Measurements from ENCODE around the gene SPINDOC. TPM values are rescaled to one million over a fixed set of nuclear protein-coding genes. Genes with fewer than 3 reads are reported as not detected.

The SPINDOC gene
- total RNA-seq, 2 donors from 2014 or later, result 96.1 to 103 TPM

DNA sequence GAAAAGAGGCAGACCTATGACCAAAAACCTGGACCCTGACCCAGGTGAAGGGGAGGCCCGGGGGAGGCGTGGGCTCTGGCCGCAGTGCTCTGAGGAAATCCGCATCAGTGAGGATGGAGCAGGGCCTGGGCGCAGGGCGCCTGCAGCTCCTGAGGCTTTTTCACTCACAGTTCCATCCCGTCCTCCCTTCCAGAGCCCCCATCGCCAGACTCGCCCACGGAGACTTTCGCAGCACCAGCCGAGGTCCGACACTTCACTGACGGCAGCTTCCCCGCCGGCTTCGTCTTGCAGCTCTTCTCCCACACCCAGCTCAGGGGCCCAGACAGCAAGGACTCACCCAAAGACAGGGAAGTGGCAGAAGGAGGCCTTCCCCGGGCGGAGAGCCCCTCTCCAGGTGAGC, 5.4 kb downstream of the SPINDOC start:
- Mint-ChIP-seq H3K27ac (no peak overlapping the region), H3K4me3 (no peak overlapping the region), H3K4me1 (peaks cover 13% of the 10 kb centered on the region), H3K27me3 (ENCODE audit: insufficient read depth) (no peaks in the 10 kb centered on the region), H3K36me3 (ENCODE audit: low read depth) (peaks cover 77% of the 10 kb centered on the region), H3K9me3 (no peaks in the 10 kb centered on the region)
- Histone ChIP-seq H3K9ac (ENCODE audit: extremely low read depth, low read length, poor library complexity, severe bottlenecking) (no peak overlapping the region), H3K4me3 (ENCODE audit: low read length) (no peak overlapping the region), H3K27ac (ENCODE audit: low read depth, low read length) (no peak overlapping the region), H3K4me1 (ENCODE audit: control insufficient read depth, insufficient read depth, low read length) (peaks cover 4% of the 10 kb centered on the region), H3K9me3 (ENCODE audit: control insufficient read depth, low read length) (no peaks in the 10 kb centered on the region), H3K27me3 (ENCODE audit: control insufficient read depth, insufficient read depth, low read length, poor library complexity, severe bottlenecking) (no peaks in the 10 kb centered on the region), H3K36me3 (ENCODE audit: control insufficient read depth, insufficient read depth, low read length) (peaks cover 80% of the 10 kb centered on the region)
- DNase-seq, result no peak
- TF ChIP-seq CTCF (conservative IDR thresholded peaks at IDR 0.05), result no peak
- 95 to 96% methylated on average over 12 to 19 of the region's 19 CpGs for WGBS, 2 experiments (ENCODE audit: insufficient coverage in 1 of 2, insufficient read length in 1 of 2)

DNA sequence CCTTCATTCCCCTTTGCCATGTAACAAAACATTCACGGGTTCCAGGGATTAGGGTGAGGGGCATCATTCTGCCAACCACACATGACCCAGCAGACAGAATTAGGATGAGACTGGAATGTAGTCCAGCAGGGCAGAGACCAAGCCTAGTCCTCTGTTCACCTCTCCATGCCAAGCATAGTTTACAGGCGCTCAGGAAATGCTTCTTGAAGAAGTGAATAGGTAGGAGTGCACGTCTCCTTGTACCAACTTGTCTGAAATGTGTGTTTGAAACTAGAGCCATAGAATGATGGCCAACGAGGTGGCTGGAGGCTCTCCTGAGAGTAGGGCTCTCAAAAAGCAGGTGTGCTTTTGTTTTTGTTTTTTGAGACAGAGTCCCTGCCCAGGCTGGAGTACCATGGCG, 8.2 kb downstream of the SPINDOC start:
- no peaks in the 10 kb centered on the region for H3K9me3 ChIP-seq (ENCODE audit: control insufficient read depth, low read length)
- no peaks in the 10 kb centered on the region for H3K4me1 ChIP-seq (ENCODE audit: control insufficient read depth, insufficient read depth, low read length)
- TF ChIP-seq CTCF (conservative IDR thresholded peaks at IDR 0.05), result no peak
- no peak overlapping the region for H3K9ac ChIP-seq (ENCODE audit: extremely low read depth, low read length, poor library complexity, severe bottlenecking)
- H3K4me1 Mint-ChIP-seq, result no peaks in the 10 kb centered on the region
- H3K9me3 Mint-ChIP-seq, result no peaks in the 10 kb centered on the region
- WGBS, 2 experiments (ENCODE audit: insufficient coverage in 1 of 2, insufficient read length in 1 of 2), result 88 to 97% methylated on average over 1 to 5 of the region's 5 CpGs
- H3K27me3 ChIP-seq (ENCODE audit: control insufficient read depth, insufficient read depth, low read length, poor library complexity, severe bottlenecking), result no peaks in the 10 kb centered on the region
- peaks cover 87% of the 10 kb centered on the region for H3K36me3 ChIP-seq (ENCODE audit: control insufficient read depth, insufficient read depth, low read length)
- H3K4me3 Mint-ChIP-seq, result no peak overlapping the region
- peaks cover 86% of the 10 kb centered on the region for H3K36me3 Mint-ChIP-seq (ENCODE audit: low read depth)
- no peak overlapping the region for H3K27ac ChIP-seq (ENCODE audit: low read depth, low read length)
- no peak for DNase-seq
- H3K27me3 Mint-ChIP-seq (ENCODE audit: insufficient read depth), result no peaks in the 10 kb centered on the region
- H3K4me3 ChIP-seq (ENCODE audit: low read length), result no peak overlapping the region
- H3K27ac Mint-ChIP-seq, result no peak overlapping the region

GRCh38 chr11:63826471-63827190, 13.4 kb downstream of the SPINDOC start:
- Histone ChIP-seq H3K27me3 (ENCODE audit: control insufficient read depth, insufficient read depth, low read length, poor library complexity, severe bottlenecking) (no peaks in the 10 kb centered on the region), H3K4me3 (ENCODE audit: low read length) (no peak overlapping the region), H3K36me3 (ENCODE audit: control insufficient read depth, insufficient read depth, low read length) (peaks cover 48% of the 10 kb centered on the region), H3K27ac (ENCODE audit: low read depth, low read length) (no peak overlapping the region), H3K9ac (ENCODE audit: extremely low read depth, low read length, poor library complexity, severe bottlenecking) (no peak overlapping the region), H3K9me3 (ENCODE audit: control insufficient read depth, low read length) (no peaks in the 10 kb centered on the region), H3K4me1 (ENCODE audit: control insufficient read depth, insufficient read depth, low read length) (no peaks in the 10 kb centered on the region)
- H3K4me3 Mint-ChIP-seq, result no peak overlapping the region
- H3K9me3 Mint-ChIP-seq, result no peaks in the 10 kb centered on the region
- WGBS, 2 experiments (ENCODE audit: insufficient coverage in 1 of 2, insufficient read length in 1 of 2), result 92 to 93% methylated on average over 11 to 17 of the region's 17 CpGs
- no peak for DNase-seq
- no peaks in the 10 kb centered on the region for H3K27me3 Mint-ChIP-seq (ENCODE audit: insufficient read depth)
- H3K4me1 Mint-ChIP-seq, result no peaks in the 10 kb centered on the region
- peak overlapping the region; percentile 35 for H3K27ac Mint-ChIP-seq
- peaks cover 53% of the 10 kb centered on the region for H3K36me3 Mint-ChIP-seq (ENCODE audit: low read depth)
- no peak for TF ChIP-seq CTCF (conservative IDR thresholded peaks at IDR 0.05)
